Epithelial cell of esophagus (primary cell): ENCODE measurements around the gene PNCK.
"Not testable (repeated sequence)": the region's sequence is repeated elsewhere in the genome, so short reads cannot be mapped to it uniquely, and the experiment has no call there.

ENCODE experiments used
- DNase-seq: peaks from one replicate; pipeline ENCODE4 v3.0.0; 2010; ENCODE audit warnings: low read depth
- H3K4me3 ChIP-seq: 2 replicates; pipeline ENCODE4 v1.5.1; 2011; ENCODE audit warnings: mild to moderate bottlenecking, low read length, control low read depth
- TF ChIP-seq, protein P1 (sequence below): IDR thresholded peaks from 2 replicates; pipeline ENCODE4 v1.5.1; 2011; ENCODE audit warnings: low read depth, mild to moderate bottlenecking, low read length, control low read depth, inconsistent platforms; ENCODE audit not compliant: insufficient read depth; ENCODE audit errors: missing control alignments

PNCK gene

DNA sequence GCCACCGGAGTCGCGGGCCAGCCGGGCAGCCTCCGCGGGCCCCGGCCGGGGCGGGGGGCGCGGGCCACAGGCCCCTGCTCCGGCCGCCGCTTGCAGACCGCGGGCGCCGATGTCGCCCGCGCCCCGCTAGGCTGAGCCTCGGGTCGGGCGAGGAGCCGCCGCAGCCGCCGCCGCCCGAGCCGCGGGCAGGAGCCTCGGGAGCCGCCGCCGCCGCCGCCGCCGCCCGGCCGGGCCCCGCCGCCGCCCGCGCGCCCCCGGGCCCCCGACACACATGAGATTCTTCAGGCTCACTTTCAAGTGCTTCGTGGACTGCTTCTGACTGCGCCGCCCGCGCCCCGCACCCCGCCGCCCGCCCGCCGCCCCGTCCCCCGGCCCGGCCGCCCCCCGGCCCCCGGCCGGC is 14.5 kb upstream of the PNCK start:
- H3K4me3 ChIP-seq = no peak overlapping the region
- TF ChIP-seq, protein P1, sequence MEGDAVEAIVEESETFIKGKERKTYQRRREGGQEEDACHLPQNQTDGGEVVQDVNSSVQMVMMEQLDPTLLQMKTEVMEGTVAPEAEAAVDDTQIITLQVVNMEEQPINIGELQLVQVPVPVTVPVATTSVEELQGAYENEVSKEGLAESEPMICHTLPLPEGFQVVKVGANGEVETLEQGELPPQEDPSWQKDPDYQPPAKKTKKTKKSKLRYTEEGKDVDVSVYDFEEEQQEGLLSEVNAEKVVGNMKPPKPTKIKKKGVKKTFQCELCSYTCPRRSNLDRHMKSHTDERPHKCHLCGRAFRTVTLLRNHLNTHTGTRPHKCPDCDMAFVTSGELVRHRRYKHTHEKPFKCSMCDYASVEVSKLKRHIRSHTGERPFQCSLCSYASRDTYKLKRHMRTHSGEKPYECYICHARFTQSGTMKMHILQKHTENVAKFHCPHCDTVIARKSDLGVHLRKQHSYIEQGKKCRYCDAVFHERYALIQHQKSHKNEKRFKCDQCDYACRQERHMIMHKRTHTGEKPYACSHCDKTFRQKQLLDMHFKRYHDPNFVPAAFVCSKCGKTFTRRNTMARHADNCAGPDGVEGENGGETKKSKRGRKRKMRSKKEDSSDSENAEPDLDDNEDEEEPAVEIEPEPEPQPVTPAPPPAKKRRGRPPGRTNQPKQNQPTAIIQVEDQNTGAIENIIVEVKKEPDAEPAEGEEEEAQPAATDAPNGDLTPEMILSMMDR = no peak

GRCh38 chrX:153687121-153688039 is 13.8 kb upstream of the PNCK start, which contains the start of gene SLC6A8:
Gene SLC6A8, plus strand, starts transcription at chrX:153687926. Its CDS starts 649 bp downstream, at chrX:153688575.
- TF ChIP-seq, protein P1 = no peak
- peak within 1 kb of the TSS; percentile 33 for H3K4me3 ChIP-seq

More for the DNA sequence above, 14.5 kb upstream of the PNCK start:
- no peak for DNase-seq

DNA sequence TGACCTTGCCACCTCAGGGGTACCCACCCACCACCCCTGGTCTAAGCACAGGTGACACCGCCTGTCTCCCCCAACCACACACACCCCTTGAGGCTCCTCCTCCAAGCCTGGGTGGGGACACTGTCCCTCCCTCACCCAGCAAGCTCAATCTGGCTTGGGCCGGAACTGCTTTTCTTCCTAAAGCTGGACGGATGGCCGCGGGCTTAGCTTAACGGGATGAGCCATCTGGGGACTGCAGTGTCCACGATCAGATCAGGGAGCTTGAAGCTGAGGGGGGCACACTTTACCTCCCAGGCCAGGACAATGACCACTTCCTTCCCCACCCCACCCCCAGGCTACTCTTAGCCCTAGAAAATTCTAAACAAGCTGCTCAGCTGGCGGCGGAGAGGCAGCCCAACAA is 13.1 kb upstream of the PNCK start:
- no peak overlapping the region for H3K4me3 ChIP-seq
- no peak for DNase-seq
- TF ChIP-seq, protein P1 = no peak

More at GRCh38 chrX:153687121-153688039, 13.8 kb upstream of the PNCK start, which contains the start of gene SLC6A8:
- DNase-seq = peak; percentile 72

- no peak overlapping the region for H3K4me3 ChIP-seq
- no peak for DNase-seq
- TF ChIP-seq, protein P1 = no peak
Observed at GRCh38 chrX:153685751-153686696, 12.4 kb upstream of the PNCK start.

DNA sequence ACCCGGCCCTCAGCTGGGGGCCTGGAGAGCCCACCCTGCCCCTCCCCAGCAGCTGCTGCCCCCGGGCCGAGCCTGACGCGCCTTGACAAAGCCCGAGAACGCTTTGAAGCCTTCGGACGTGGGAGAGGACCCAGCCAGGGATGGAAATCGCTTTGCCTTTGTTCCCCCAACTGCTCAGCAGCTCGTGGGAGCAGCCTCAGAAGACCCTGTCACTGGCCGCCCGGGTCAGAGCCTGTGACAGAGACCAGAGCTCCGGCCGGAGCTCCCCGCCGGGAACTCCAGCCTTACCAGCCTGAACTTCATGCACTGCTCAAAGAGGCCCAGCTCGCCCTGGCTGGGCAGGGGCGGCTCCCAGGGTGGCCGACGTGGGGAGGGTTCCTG is 11.5 kb upstream of the PNCK start:
- TF ChIP-seq, protein P1 = no peak
- no peak overlapping the region for H3K4me3 ChIP-seq
- DNase-seq = no peak

DNA sequence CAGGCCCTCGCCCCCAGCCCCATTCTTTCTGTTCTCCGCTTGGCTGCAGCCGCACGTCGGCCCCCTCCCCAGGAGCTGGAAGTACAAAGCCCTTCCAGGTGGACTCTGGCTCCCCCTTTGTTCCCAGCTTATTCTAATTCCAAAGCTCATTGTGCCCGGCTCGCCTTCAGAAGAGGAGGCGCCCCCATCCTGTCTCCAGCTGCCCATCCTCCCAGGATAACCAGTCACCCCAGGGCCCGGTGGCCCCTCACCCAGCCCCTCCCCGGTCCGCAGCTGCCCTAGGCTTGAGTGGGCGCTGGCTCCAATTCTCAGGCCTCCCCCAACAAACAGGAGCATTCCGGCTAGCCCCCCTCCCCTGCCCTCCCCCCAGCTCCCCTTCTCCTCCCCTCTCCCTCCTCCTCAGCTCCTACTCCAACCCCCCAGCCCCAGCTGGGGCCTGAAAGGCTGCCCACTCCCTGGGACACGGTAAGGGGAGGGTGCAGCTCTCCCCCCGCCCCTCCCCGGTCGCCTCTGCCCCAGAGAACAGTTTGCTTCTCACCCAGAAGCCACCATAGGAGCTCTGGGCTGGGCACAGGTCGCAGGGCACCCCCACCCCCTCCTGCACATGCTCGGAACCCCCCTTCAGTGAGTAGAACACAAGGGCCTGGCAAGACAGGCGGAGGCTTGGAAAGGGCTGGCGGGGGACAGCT is 11.0 kb upstream of the PNCK start:
- TF ChIP-seq, protein P1 = no peak
- no peak for DNase-seq

DNA sequence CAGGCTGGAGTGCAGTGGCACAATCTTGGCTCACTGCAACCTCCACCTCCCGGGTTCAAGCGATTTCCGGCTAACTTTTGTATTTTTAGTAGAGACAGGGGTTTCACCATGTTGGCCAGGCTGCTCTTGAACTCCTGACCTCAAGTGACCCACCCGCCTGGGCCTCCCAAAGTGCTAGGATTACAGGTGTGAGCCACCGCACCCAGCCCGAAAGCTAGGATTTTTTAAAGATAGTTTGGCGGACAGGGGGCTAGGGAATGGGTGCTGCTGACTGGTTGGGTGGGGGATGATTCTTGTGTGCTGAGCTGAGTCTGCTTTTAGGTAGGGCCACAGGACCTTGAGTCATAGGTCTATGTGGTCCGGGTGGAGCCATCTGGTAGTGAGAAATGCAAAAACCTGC is 9.9 kb upstream of the PNCK start:
- DNase-seq, H3K4me3 ChIP-seq: not testable (repeated sequence)

More for the DNA sequence above, 11.0 kb upstream of the PNCK start:
- no peak overlapping the region for H3K4me3 ChIP-seq
